H1 (cell line): Measurements from ENCODE around the gene RCBTB2. TPM values are rescaled to one million over a fixed set of nuclear protein-coding genes. Genes with fewer than 3 reads are reported as not detected.

Experiments
- CTCF ChIA-PET: fragments of 300-600 bp; sonication (Branson Sonifier 250); formaldehyde crosslinking; loops from one replicate; lab custom pipeline; 2021; ENCODE audit not compliant: partially characterized antibody; lab: Charles Lee
- POLR2A ChIA-PET: fragments of 300-600 bp; sonication (Branson Sonifier 250); formaldehyde crosslinking; loops from one replicate; lab custom pipeline; 2021; ENCODE audit warnings: inconsistent platforms; ENCODE audit not compliant: partially characterized antibody; lab: Charles Lee
- DNase-seq, 2 experiments: peaks; one replicate each; pipeline versions ENCODE4 v3.0.0 to v3.0.0-alpha.2; 2010 to 2022; ENCODE audit warnings: low spot score in 2 of 2, low read depth in 1 of 2, mixed read lengths in 1 of 2
- FAIRE-seq: peaks from 2 replicates; lab custom pipeline; 2011; peaks lifted over from hg19 to GRCh38; lab: Jason Lieb, UNC
- H2AFZ ChIP-seq: 2 replicates; pipeline ENCODE4 v1.8.1; 2012; ENCODE audit warnings: low read length, inconsistent platforms
- H2AK5ac ChIP-seq: 2 replicates; pipeline ENCODE4 v1.6.1; 2013; ENCODE audit warnings: low read depth, low read length
- H2BK120ac ChIP-seq: replicated peaks from 2 replicates; pipeline ENCODE3; 2013; ENCODE audit warnings: low read depth, low read length, inconsistent platforms
- H2BK12ac ChIP-seq: 2 replicates; pipeline ENCODE4 v1.6.1; 2013; ENCODE audit warnings: low read depth, low read length
- H2BK15ac ChIP-seq: 2 replicates; pipeline ENCODE4 v1.6.1; 2013; ENCODE audit warnings: low read length
- H2BK20ac ChIP-seq: 2 replicates; pipeline ENCODE4 v1.6.1; 2013; ENCODE audit warnings: low read length
- H2BK5ac ChIP-seq: 2 replicates; pipeline ENCODE4 v1.6.1; 2013; ENCODE audit warnings: low read depth, low read length
- H3K14ac ChIP-seq: 2 replicates; pipeline ENCODE4 v1.6.1; 2013; ENCODE audit warnings: inconsistent platforms; ENCODE audit not compliant: insufficient read length
- H3K18ac ChIP-seq: 2 replicates; pipeline ENCODE4 v1.6.1; 2013; ENCODE audit warnings: low read length; ENCODE audit errors: extremely low read depth
- H3K23ac ChIP-seq: 2 replicates; pipeline ENCODE4 v1.6.1; 2013; ENCODE audit warnings: inconsistent platforms; ENCODE audit not compliant: insufficient read length
- H3K23me2 ChIP-seq: 2 replicates; pipeline ENCODE4 v1.6.1; 2013; ENCODE audit warnings: low read depth, low read length
- H3K27ac ChIP-seq: 2 replicates; pipeline ENCODE4 v1.6.1; 2011; ENCODE audit warnings: low read depth, low read length, inconsistent platforms
- H3K27me3 ChIP-seq, 4 experiments: replicated peaks in 1 of 4; 1 replicate in 1 of 4; 2 replicates in 3 of 4; pipeline versions ENCODE4 v1.6.1 to v1.8.1; 2011 to 2013; ENCODE audit warnings: low read length in 3 of 4, mild to moderate bottlenecking in 3 of 4, inconsistent platforms in 2 of 4, mixed read lengths in 2 of 4, moderate library complexity in 1 of 4; ENCODE audit not compliant: control insufficient read depth in 3 of 4, insufficient read depth in 3 of 4; ENCODE audit errors: extremely low read depth in 1 of 4
- H3K36me3 ChIP-seq, 4 experiments: 2 replicates each; pipeline versions ENCODE4 v1.6.1 to v1.8.1; 2011 to 2013; ENCODE audit warnings: mild to moderate bottlenecking in 4 of 4, low read length in 3 of 4, moderate library complexity in 2 of 4, control low read depth in 1 of 4, inconsistent platforms in 1 of 4; ENCODE audit not compliant: insufficient read depth in 4 of 4, control insufficient read depth in 2 of 4
- H3K4ac ChIP-seq: replicated peaks from 2 replicates; pipeline ENCODE3; 2013; ENCODE audit warnings: low read length, low read depth, mixed read lengths, inconsistent platforms; ENCODE audit not compliant: insufficient read length
- H3K4me1 ChIP-seq, 4 experiments: replicated peaks in 1 of 4; 1 replicate in 1 of 4; 2 replicates in 3 of 4; pipeline versions ENCODE4 v1.6.1 to v1.8.1; 2011 to 2013; ENCODE audit warnings: low read length in 3 of 4, inconsistent platforms in 2 of 4, mixed read lengths in 1 of 4; ENCODE audit not compliant: insufficient read depth in 4 of 4, control insufficient read depth in 3 of 4
- H3K4me2 ChIP-seq, 2 experiments: 2 replicates each; pipeline versions ENCODE4 v1.6.1 to v1.8.1; 2011 to 2013; ENCODE audit warnings: low read depth in 2 of 2, low read length in 2 of 2, control low read depth in 1 of 2, inconsistent platforms in 1 of 2, mild to moderate bottlenecking in 1 of 2; ENCODE audit not compliant: insufficient read depth in 1 of 2
- H3K4me3 ChIP-seq, 4 experiments: fragments of 200-600, 300-600 bp in 1 of 4; sonication (generic), shearing (Covaris generic), sonication (Bioruptor Twin) in 1 of 4; 2 replicates each; pipeline versions ENCODE4 v1.5.1 to v1.8.1; 2011 to 2016; ENCODE audit warnings: low read length in 4 of 4, low read depth in 3 of 4, control low read depth in 2 of 4, inconsistent platforms in 2 of 4, mild to moderate bottlenecking in 2 of 4, mixed read lengths in 1 of 4, moderate library complexity in 1 of 4; ENCODE audit not compliant: insufficient read depth in 2 of 4; ENCODE audit errors: extremely low read depth in 1 of 4
- H3K56ac ChIP-seq: replicated peaks from 2 replicates; pipeline ENCODE3; 2013; ENCODE audit warnings: low read depth, mild to moderate bottlenecking, mixed read lengths, low read length, inconsistent platforms; ENCODE audit not compliant: insufficient read length
- H3K79me1 ChIP-seq: 2 replicates; pipeline ENCODE4 v1.6.1; 2013; ENCODE audit warnings: low read depth, low read length, control low read depth
- H3K79me2 ChIP-seq, 2 experiments: 2 replicates each; pipeline versions ENCODE4 v1.6.1 to v1.8.1; 2012 to 2013; ENCODE audit warnings: low read length in 2 of 2, mild to moderate bottlenecking in 2 of 2, inconsistent platforms in 1 of 2; ENCODE audit not compliant: insufficient read depth in 2 of 2, control insufficient read depth in 1 of 2
- H3K9ac ChIP-seq, 4 experiments: replicated peaks in 1 of 4; 1 replicate in 1 of 4; 2 replicates in 3 of 4; pipeline versions ENCODE4 v1.6.1 to v1.8.1; 2011 to 2013; ENCODE audit warnings: low read depth in 3 of 4, low read length in 3 of 4, control low read depth in 2 of 4, mild to moderate bottlenecking in 2 of 4, moderate library complexity in 2 of 4, inconsistent platforms in 1 of 4; ENCODE audit errors: extremely low read depth in 1 of 4
- H3K9me3 ChIP-seq, 2 experiments: 2 replicates each; pipeline versions ENCODE4 v1.6.1 to v1.8.1; 2012 to 2013; ENCODE audit warnings: mild to moderate bottlenecking in 2 of 2, moderate library complexity in 2 of 2, control low read depth in 1 of 2, inconsistent platforms in 1 of 2, low read depth in 1 of 2, low read length in 1 of 2, mixed read lengths in 1 of 2; ENCODE audit not compliant: insufficient read depth in 2 of 2
- H4K20me1 ChIP-seq, 2 experiments: replicated peaks in 1 of 2; 2 replicates each; pipeline versions ENCODE3 to v1.8.1; 2011 to 2013; ENCODE audit warnings: inconsistent platforms in 2 of 2, low read length in 2 of 2, mild to moderate bottlenecking in 1 of 2; ENCODE audit not compliant: insufficient read depth in 2 of 2, control insufficient read depth in 1 of 2
- H4K5ac ChIP-seq: 2 replicates; pipeline ENCODE4 v1.6.1; 2013; ENCODE audit warnings: low read length, low read depth, mixed read lengths, inconsistent platforms; ENCODE audit not compliant: insufficient read length
- H4K8ac ChIP-seq: 2 replicates; pipeline ENCODE4 v1.8.0; 2013; ENCODE audit warnings: mild to moderate bottlenecking, moderate library complexity, low read length, inconsistent platforms; ENCODE audit not compliant: insufficient read depth; ENCODE audit errors: extremely low read depth
- H4K91ac ChIP-seq: replicated peaks from 2 replicates; pipeline ENCODE3; 2013; ENCODE audit warnings: low read length, mixed read lengths, inconsistent platforms; ENCODE audit not compliant: insufficient read length
- ATF2 ChIP-seq: IDR thresholded peaks from 2 replicates; pipeline ENCODE4 v1.6.1; 2012; ENCODE audit warnings: low read length, inconsistent platforms
- CBX8 ChIP-seq: fragments of 300-800, 300-1000 bp; sonication (generic); IDR thresholded peaks from 2 replicates; pipeline ENCODE4 v1.7.1; 2016; ENCODE audit warnings: low read depth, low read length, borderline replicate concordance
- FOSL1 ChIP-seq: IDR thresholded peaks from 2 replicates; pipeline ENCODE4 v1.6.1; 2011; ENCODE audit warnings: mild to moderate bottlenecking, low read depth, low read length, moderate library complexity; ENCODE audit not compliant: insufficient read depth
- GTF2F1 ChIP-seq: IDR thresholded peaks from 2 replicates; pipeline ENCODE4 v1.6.1; 2012; ENCODE audit warnings: low read depth, low read length, improper control_type of control experiment, borderline replicate concordance
- HDAC6 ChIP-seq: IDR thresholded peaks from one replicate; pipeline ENCODE4 v1.7.1; 2012; ENCODE audit warnings: low read depth, mild to moderate bottlenecking, inconsistent platforms, low read length, moderate library complexity
- MAX ChIP-seq: IDR thresholded peaks from 2 replicates; pipeline ENCODE4 v1.6.1; 2012; ENCODE audit warnings: inconsistent platforms
- NANOG ChIP-seq: IDR thresholded peaks from 2 replicates; pipeline ENCODE4 v1.6.1; 2011; ENCODE audit warnings: low read length, low read depth, mild to moderate bottlenecking, inconsistent platforms; ENCODE audit not compliant: insufficient read depth, poor library complexity, severe bottlenecking
- POLR2A ChIP-seq, 2 experiments: IDR thresholded peaks; 1 replicate in 1 of 2; 2 replicates in 1 of 2; pipeline ENCODE4 v1.6.1; 2011; ENCODE audit warnings: low read depth in 2 of 2, low read length in 2 of 2, mild to moderate bottlenecking in 2 of 2; ENCODE audit errors: control extremely low read depth in 1 of 2
- POLR2AphosphoS5 ChIP-seq: IDR thresholded peaks from 2 replicates; pipeline ENCODE4 v1.6.1; 2011; ENCODE audit warnings: low read depth, low read length
- POU5F1 ChIP-seq: IDR thresholded peaks from 2 replicates; pipeline ENCODE4 v1.6.1; 2011; ENCODE audit warnings: low read depth, mild to moderate bottlenecking, low read length, moderate library complexity
- SP4 ChIP-seq: IDR thresholded peaks from 2 replicates; pipeline ENCODE4 v1.6.1; 2012; ENCODE audit warnings: low read length, inconsistent platforms
- TAF1 ChIP-seq: IDR thresholded peaks from 2 replicates; pipeline ENCODE4 v1.6.1; 2011; ENCODE audit warnings: mild to moderate bottlenecking, low read depth, low read length
- YY1 ChIP-seq: IDR thresholded peaks from 2 replicates; pipeline ENCODE4 v1.6.1; 2011; ENCODE audit warnings: low read depth, mild to moderate bottlenecking, low read length
- WGBS, 2 experiments: shearing (Covaris generic) in 1 of 2; methylation state at CpG; one replicate each; pipeline versions ENCODE4 v1.1.6 to v1.1.7; 2013 to 2015; ENCODE audit warnings: low lambda C conversion rate in 2 of 2, mixed read lengths in 2 of 2, inconsistent platforms in 1 of 2, low coverage in 1 of 2, missing lambda C conversion rate in 1 of 2; ENCODE audit not compliant: insufficient replicate concordance in 2 of 2, insufficient coverage in 1 of 2, insufficient read length in 1 of 2; ENCODE audit errors: extremely low coverage in 1 of 2, missing lambda C conversion rate in 1 of 2; 5-methylcytosine and 5-hydroxymethylcytosine counted together
- polyA plus RNA-seq, 7 experiments: library from polyadenylated mRNA; depleted of rRNA in 3 of 7; stranded (reverse) in 5 of 7; unstranded in 2 of 7; fragments of >200 nt in 5 of 7; fragments of 200-250 nt in 2 of 7; gene quantifications; 1 replicate in 5 of 7; 2 replicates in 1 of 7; 4 replicates in 1 of 7; pipeline versions ENCODE4 v1.2.1 to v1.2.3, GENCODE V29; 2011 to 2013; ENCODE audit warnings: missing spikeins in 2 of 7, mixed read lengths in 2 of 7
- total RNA-seq: library from RNA; stranded (reverse); fragmentation: NEBNext Ultra II Directional; extraction: Animal tissue kit (Norgen Biotek cat#: 25700); gene quantifications from 2 replicates; pipeline ENCODE4 v1.2.1, GENCODE V29; 2021

Gene RCBTB2
- total and polyA plus RNA-seq, 2 of the 8 experiments (the other 6 are each of a cell fraction or from before 2014, with no cell fraction given), result 5.2 to 8.4 TPM

- no peak overlapping the region for H3K4me2 ChIP-seq
- no peak overlapping the region for H4K5ac ChIP-seq
- H2BK5ac ChIP-seq, result no peak overlapping the region
- DNase-seq, result no peak
- no peaks in the 10 kb centered on the region for H3K23me2 ChIP-seq
- no peak overlapping the region for H3K9ac ChIP-seq
- no peaks in the 10 kb centered on the region for H4K20me1 ChIP-seq
- H2AK5ac ChIP-seq, result no peak overlapping the region
- H3K27ac ChIP-seq, result no peak overlapping the region
- H2BK20ac ChIP-seq, result no peak overlapping the region
- CTCF ChIA-PET, result no interaction called here
- 97% methylated on average over 6 of the region's 6 CpGs; no CpG with 5 or more reads in 1 of the 2 experiments for WGBS, 2 experiments
- H3K23ac ChIP-seq, result no peak overlapping the region
- peaks cover 0 to 3% (median 0%) of the 10 kb centered on the region in 4 experiments; a peak in 1 of 7 replicates for H3K4me1 ChIP-seq
- H3K79me2 ChIP-seq, result no peaks in the 10 kb centered on the region
- H3K79me1 ChIP-seq, result no peaks in the 10 kb centered on the region; the same call in 1 of the 2 replicates
- peaks cover 0 to 5% (median 0%) of the 10 kb centered on the region in 4 experiments; a peak in 2 of 8 replicates for H3K36me3 ChIP-seq
- H2AFZ ChIP-seq, result no peak overlapping the region
- no peak for FAIRE-seq
- H3K9me3 ChIP-seq, result no peaks in the 10 kb centered on the region
- no peak overlapping the region for H2BK15ac ChIP-seq
- H2BK12ac ChIP-seq, result no peak overlapping the region
- H4K8ac ChIP-seq, result no peak overlapping the region
- H2BK120ac ChIP-seq, result no peak overlapping the region
- no peak overlapping the region for H3K18ac ChIP-seq
- H3K56ac ChIP-seq, result no peak overlapping the region
- H3K14ac ChIP-seq, result no peak overlapping the region
- H3K4me3 ChIP-seq, result no peak overlapping the region
- H3K4ac ChIP-seq, result no peak overlapping the region
- H3K27me3 ChIP-seq, result no peaks in the 10 kb centered on the region
- no peak overlapping the region for H4K91ac ChIP-seq
- POLR2A ChIA-PET, result no interaction called here
- no peak for TF ChIP-seq YY1
- no peak for TF ChIP-seq POLR2A (IDR thresholded peaks at IDR 0.05; ENCODE audit: control extremely low read depth in 1 of 2, low read depth in 2 of 2, low read length in 2 of 2)
- TF ChIP-seq ATF2, result no peak
- TF ChIP-seq SP4, result no peak
- TF ChIP-seq FOSL1, result no peak
- TF ChIP-seq POLR2AphosphoS5, result no peak
- TF ChIP-seq GTF2F1, result no peak
- no peak for TF ChIP-seq TAF1
- no peak for TF ChIP-seq POU5F1
- no peak for TF ChIP-seq NANOG
- TF ChIP-seq MAX, result no peak
- TF ChIP-seq CBX8, result no peak
- TF ChIP-seq HDAC6, result no peak
These were observed 24.9 kb downstream of the RCBTB2 start for GRCh38 chr13:48508011-48508410.
